GM13976 (cell line): ENCODE measurements around the gene PARS2.
"Not testable (repeated sequence)": the region's sequence is repeated elsewhere in the genome, so short reads cannot be mapped to it uniquely, and the experiment has no call there.

Experiments
- DNase-seq: peaks from one replicate; pipeline ENCODE4 v3.0.0; 2012; ENCODE audit warnings: low spot score
- CTCF ChIP-seq: IDR thresholded peaks from 2 replicates; pipeline ENCODE4 v1.5.1; 2012; ENCODE audit warnings: borderline replicate concordance, mild to moderate bottlenecking; ENCODE audit not compliant: insufficient read depth; ENCODE audit errors: extremely low read depth, missing control alignments, control extremely low read depth
- in situ Hi-C: fragments of 300-500 bp; cut with MboI; formaldehyde crosslinking; loops from one replicate; pipeline ENCODE4 v1.12.0; 2022; ENCODE audit warnings: low sequenced_read_pairs, mixed read lengths, inconsistent platforms; ENCODE audit not compliant: unreplicated experiment

The PARS2 gene

GRCh38 chr1:54782156-54782555, 17.8 kb upstream of the PARS2 start:
- in situ Hi-C loops, result no loop called here
- TF ChIP-seq CTCF, result no peak
- DNase-seq, result no peak

- DNase-seq, result no peak
- in situ Hi-C loops, result no loop called here
- TF ChIP-seq CTCF, result no peak
These were observed 16.9 kb upstream of the PARS2 start for GRCh38 chr1:54781023-54781723.

GRCh38 chr1:54777431-54777830, 13.1 kb upstream of the PARS2 start:
- no peak for DNase-seq
- TF ChIP-seq CTCF, result no peak
- in situ Hi-C loops, result no loop called here

- DNase-seq, result no peak
- in situ Hi-C loops, result no loop called here
- no peak for TF ChIP-seq CTCF
These were observed 12.7 kb upstream of the PARS2 start for GRCh38 chr1:54777011-54777410.

- DNase-seq, in situ Hi-C loops: not testable (repeated sequence)
These were observed 11.8 kb upstream of the PARS2 start for GRCh38 chr1:54775828-54776721.

GRCh38 chr1:54774820-54775498, 10.6 kb upstream of the PARS2 start:
- no peak for DNase-seq
- TF ChIP-seq CTCF, result no peak
- in situ Hi-C loops, result no loop called here
